Measurements from ENCODE around the gene GIPC2. TPM values are rescaled to one million over a fixed set of nuclear protein-coding genes. Genes with fewer than 3 reads are reported as not detected.

The GIPC2 gene
- total and polyA plus RNA-seq, 2 donors (not counting 1 experiment from before 2014, with no cell fraction given): not detected

GRCh38 chr1:78155121-78155520 lies 109.4 kb downstream of the GIPC2 start:
- intact Hi-C loops (cut with micrococcal nuclease): no loop called here
- H3K4me2 ChIP-seq (replicated peaks; ENCODE audit: low read depth, low read length, poor library complexity, severe bottlenecking): no peak overlapping the region
- no peak overlapping the region for H2AFZ ChIP-seq (ENCODE audit: insufficient read depth, low read depth, low read length, poor library complexity, severe bottlenecking)
- ChIA-PET POLR2A (no interaction called here), CTCF (interaction anchor here (0.6 to 1.2 kb wide), 3 partner anchors 11 to 560 kb away, joined by 3 to 4 read pairs (median 3); no protein-coding TSS in a partner anchor)
- TF ChIP-seq EZH2 (IDR thresholded peaks at IDR 0.05; ENCODE audit: borderline replicate concordance, insufficient read depth, low read depth, low read length, poor library complexity, severe bottlenecking) (no peak), CTCF (IDR thresholded peaks at IDR 0.05) (no peak)
- H3K9ac ChIP-seq (ENCODE audit: low read length): no peak overlapping the region
- 93% methylated on average over 2 of the region's 4 CpGs for WGBS (ENCODE audit: insufficient coverage)
- no peaks in the 10 kb centered on the region for H3K4me1 ChIP-seq (ENCODE audit: control insufficient read depth in 2 of 2, insufficient read depth in 2 of 2, low read length in 2 of 2)
- H3K79me2 ChIP-seq (ENCODE audit: control insufficient read depth, insufficient read depth, low read length): no peaks in the 10 kb centered on the region
- H3K27ac ChIP-seq (ENCODE audit: low read length in 2 of 2): no peak overlapping the region
- H3K27me3 ChIP-seq (replicated peaks in 1 of 4; ENCODE audit: control extremely low read depth in 1 of 4, control insufficient read depth in 3 of 4, insufficient read depth in 4 of 4, low read length in 3 of 4): no peaks in the 10 kb centered on the region
- no peaks in the 10 kb centered on the region for H3K9me3 ChIP-seq (ENCODE audit: control extremely low read depth in 1 of 3, control insufficient read depth in 2 of 3, insufficient read depth in 1 of 3, low read length in 2 of 3)
- no peaks in the 10 kb centered on the region for H3K36me3 ChIP-seq (replicated peaks in 1 of 2; ENCODE audit: control extremely low read depth in 1 of 2, control insufficient read depth in 1 of 2, extremely low read depth in 1 of 2, insufficient read depth in 2 of 2, low read length in 1 of 2)
- DNase-seq: no peak
- Mint-ChIP-seq H3K27ac (no peak overlapping the region), H3K4me3 (no peak overlapping the region), H3K27me3 (peaks cover 10% of the 10 kb centered on the region), H3K4me1 (no peaks in the 10 kb centered on the region), H3K9me3 (ENCODE audit: insufficient read depth) (no peaks in the 10 kb centered on the region)
- no peak for ATAC-seq (ENCODE audit: low read depth)
- no peak overlapping the region for H3K4me3 ChIP-seq (ENCODE audit: control extremely low read depth in 1 of 5, extremely low read depth in 1 of 5, insufficient read depth in 1 of 5, low read depth in 2 of 5, low read length in 4 of 5)
- H4K20me1 ChIP-seq (ENCODE audit: control insufficient read depth, insufficient read depth, low read length, poor library complexity, severe bottlenecking): no peaks in the 10 kb centered on the region

GRCh38 chr1:78156805-78157521 lies 111.2 kb downstream of the GIPC2 start:
- Histone ChIP-seq H3K9me3 (ENCODE audit: control extremely low read depth in 1 of 3, control insufficient read depth in 2 of 3, insufficient read depth in 1 of 3, low read length in 2 of 3) (no peaks in the 10 kb centered on the region), H3K27ac (ENCODE audit: low read length in 2 of 2) (no peak overlapping the region), H3K4me1 (ENCODE audit: control insufficient read depth in 2 of 2, insufficient read depth in 2 of 2, low read length in 2 of 2) (no peaks in the 10 kb centered on the region), H3K79me2 (ENCODE audit: control insufficient read depth, insufficient read depth, low read length) (no peaks in the 10 kb centered on the region), H2AFZ (ENCODE audit: insufficient read depth, low read depth, low read length, poor library complexity, severe bottlenecking) (no peak overlapping the region), H3K36me3 (replicated peaks in 1 of 2; ENCODE audit: control extremely low read depth in 1 of 2, control insufficient read depth in 1 of 2, extremely low read depth in 1 of 2, insufficient read depth in 2 of 2, low read length in 1 of 2) (no peaks in the 10 kb centered on the region), H3K9ac (ENCODE audit: low read length) (no peak overlapping the region), H3K4me2 (replicated peaks; ENCODE audit: low read depth, low read length, poor library complexity, severe bottlenecking) (no peak overlapping the region), H4K20me1 (ENCODE audit: control insufficient read depth, insufficient read depth, low read length, poor library complexity, severe bottlenecking) (no peaks in the 10 kb centered on the region), H3K27me3 (replicated peaks in 1 of 4; ENCODE audit: control extremely low read depth in 1 of 4, control insufficient read depth in 3 of 4, insufficient read depth in 4 of 4, low read length in 3 of 4) (no peaks in the 10 kb centered on the region), H3K4me3 (ENCODE audit: control extremely low read depth in 1 of 5, extremely low read depth in 1 of 5, insufficient read depth in 1 of 5, low read depth in 2 of 5, low read length in 4 of 5) (no peak overlapping the region)
- Mint-ChIP-seq H3K9me3 (ENCODE audit: insufficient read depth) (no peaks in the 10 kb centered on the region), H3K4me3 (no peak overlapping the region), H3K27me3 (peaks cover 7% of the 10 kb centered on the region), H3K27ac (no peak overlapping the region), H3K4me1 (no peaks in the 10 kb centered on the region)
- POLR2A ChIA-PET: no interaction called here
- ATAC-seq (ENCODE audit: low read depth) (no peak), DNase-seq (no peak)
- TF ChIP-seq EZH2 (IDR thresholded peaks at IDR 0.05; ENCODE audit: borderline replicate concordance, insufficient read depth, low read depth, low read length, poor library complexity, severe bottlenecking): no peak
- TF ChIP-seq CTCF (IDR thresholded peaks at IDR 0.05): no peak
- CTCF ChIA-PET: no interaction called here
- intact Hi-C loops (cut with micrococcal nuclease): no loop called here

Measured in B cell (primary cell).